T-cell (primary cell): ENCODE measurements around the gene SPECC1. TPM values are rescaled to one million over a fixed set of nuclear protein-coding genes. Genes with fewer than 3 reads are reported as not detected.
A peak's percentile ranks its signal among the peaks of the same experiment; 100 is the strongest.

Experiments used
- ATAC-seq, 4 experiments: fragments of 200-7000 bp in 3 of 4; fragments of 150-1000 bp in 1 of 4; cut with Tn5 transposase; replicated peaks in 1 of 4; 1 replicate in 3 of 4; 2 replicates in 1 of 4; pipeline ENCODE4 v1.10.0; 2021; ENCODE audit warnings: moderate library complexity in 3 of 4, mild to moderate bottlenecking in 2 of 4, moderate number of reproducible peaks in 1 of 4
- CTCF ChIA-PET, 2 donors: fragments of 300-600 bp; sonication (Branson Sonifier 250); formaldehyde crosslinking; loops; one replicate each; lab custom pipeline; 2022; ENCODE audit warnings: antibody characterized with exemption in 2 of 2; lab: Charles Lee
- POLR2A ChIA-PET, 2 donors: fragments of 300-600 bp; sonication (Branson Sonifier 250); formaldehyde crosslinking; loops; one replicate each; lab custom pipeline; 2022; ENCODE audit warnings: antibody characterized with exemption in 2 of 2; lab: Charles Lee
- DNase-seq, 35 experiments: peaks; one replicate each; pipeline versions ENCODE4 v3.0.0 to v3.0.0-alpha.2; 2013 to 2023
- H3K27ac ChIP-seq: one replicate; pipeline ENCODE4 v1.5.1; 2013; ENCODE audit warnings: low read length
- H3K27me3 ChIP-seq, 2 experiments: replicated peaks in 1 of 2; 1 replicate in 1 of 2; 2 replicates in 1 of 2; pipeline versions ENCODE4 v1.6.1 to v1.7.0; 2013; ENCODE audit warnings: low read length in 1 of 2, mixed read lengths in 1 of 2; ENCODE audit not compliant: control insufficient read depth in 2 of 2, insufficient read depth in 2 of 2; ENCODE audit errors: extremely low read depth in 1 of 2
- H3K36me3 ChIP-seq, 2 donors: 1 replicate in 1 of 2; 2 replicates in 1 of 2; pipeline versions ENCODE4 v1.6.1 to v1.7.0; 2013; ENCODE audit warnings: low read length in 1 of 2; ENCODE audit not compliant: control insufficient read depth in 2 of 2, insufficient read depth in 1 of 2; ENCODE audit errors: extremely low read depth in 1 of 2
- H3K4me1 ChIP-seq, 2 experiments: 1 replicate in 1 of 2; 2 replicates in 1 of 2; pipeline versions ENCODE4 v1.6.1 to v1.7.0; 2013; ENCODE audit warnings: low read length in 2 of 2, mixed read lengths in 1 of 2; ENCODE audit not compliant: insufficient read depth in 2 of 2, control insufficient read depth in 1 of 2; ENCODE audit errors: extremely low read depth in 1 of 2
- H3K4me3 ChIP-seq, 2 donors: 1 replicate in 1 of 2; 2 replicates in 1 of 2; pipeline versions ENCODE4 v1.5.1 to v1.7.0; 2013; ENCODE audit warnings: mild to moderate bottlenecking in 2 of 2, low read length in 1 of 2, moderate library complexity in 1 of 2; ENCODE audit not compliant: control insufficient read depth in 1 of 2; ENCODE audit errors: extremely low read depth in 1 of 2
- H3K9me3 ChIP-seq: 2 replicates; pipeline ENCODE4 v1.7.0; 2013
- H3K27ac Mint-ChIP-seq, 2 donors: one replicate each; pipeline ENCODE4 v1.8.0; 2020 to 2021; ENCODE audit warnings: mild to moderate bottlenecking in 2 of 2, mixed read lengths in 2 of 2
- H3K27me3 Mint-ChIP-seq, 2 donors: one replicate each; pipeline ENCODE4 v1.8.0; 2021 to 2022; ENCODE audit warnings: mixed read lengths in 2 of 2
- H3K36me3 Mint-ChIP-seq: one replicate; pipeline ENCODE4 v1.8.0; 2021; ENCODE audit warnings: mixed read lengths
- H3K4me1 Mint-ChIP-seq, 3 donors: one replicate each; pipeline ENCODE4 v1.8.0; 2020 to 2022; ENCODE audit warnings: mixed read lengths in 3 of 3, mild to moderate bottlenecking in 1 of 3
- H3K4me3 Mint-ChIP-seq, 3 donors: one replicate each; pipeline ENCODE4 v1.8.0; 2020 to 2022; ENCODE audit warnings: mild to moderate bottlenecking in 3 of 3, mixed read lengths in 3 of 3, moderate library complexity in 3 of 3
- H3K9me3 Mint-ChIP-seq, 3 donors: one replicate each; pipeline ENCODE4 v1.8.0; 2020 to 2022; ENCODE audit warnings: mixed read lengths in 3 of 3
- whole genome bisulfite sequencing: methylation state at CpG from one replicate; pipeline ENCODE4 v1.1.5; 2013; ENCODE audit warnings: missing lambda C conversion rate; ENCODE audit not compliant: insufficient coverage; 5-methylcytosine and 5-hydroxymethylcytosine counted together
- total RNA-seq, 35 experiments: library from RNA in 6 of 35; stranded (reverse) in 6 of 35; fragments of 120-200 nt in 1 of 35; gene quantifications; one replicate each; pipeline versions ENCODE4 v1.2.1 to v1.2.4 and lab custom pipeline; 2013 to 2026

Gene SPECC1
- total RNA-seq, 5 donors from 2014 or later (not counting 1 experiment from before 2014, with no cell fraction given): 3.9 to 12.9 (median 6.0) TPM

DNA sequence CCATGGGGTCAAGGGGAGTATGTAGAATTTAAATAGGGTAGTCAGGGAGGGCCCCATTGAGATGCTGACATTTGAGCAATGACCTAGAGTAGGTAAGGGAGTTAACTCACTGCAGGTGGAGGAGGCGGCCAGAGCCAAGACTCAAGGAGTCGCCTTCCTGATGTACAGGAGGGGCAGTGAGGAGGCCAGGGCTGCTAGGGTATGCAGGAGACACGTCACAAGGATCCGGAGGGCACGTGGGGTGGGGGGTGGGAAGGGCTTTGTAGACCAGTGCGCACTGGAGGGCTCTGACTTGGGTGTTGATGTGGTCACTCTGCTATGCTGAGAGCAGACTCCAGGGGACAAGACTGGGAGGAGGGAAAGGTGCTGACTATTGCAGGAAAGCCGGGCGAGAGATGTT is 37.5 kb downstream of the SPECC1 start:
- no peaks in the 10 kb centered on the region for H3K9me3 Mint-ChIP-seq
- peaks cover 0 to 2% of the 10 kb centered on the region in 2 donors for H3K27me3 Mint-ChIP-seq
- ChIA-PET POLR2A (no interaction called here), CTCF (no interaction called here)
- Histone ChIP-seq H3K36me3 (no peaks in the 10 kb centered on the region), H3K9me3 (no peaks in the 10 kb centered on the region), H3K27me3 (peaks cover 0 to 2% of the 10 kb centered on the region in 2 experiments), H3K4me1 (peaks cover 2 to 14% of the 10 kb centered on the region in 2 experiments), H3K4me3 (no peak overlapping the region), H3K27ac (no peak overlapping the region)
- H3K36me3 Mint-ChIP-seq: no peaks in the 10 kb centered on the region
- H3K4me3 Mint-ChIP-seq: no peak overlapping the region
- no peak for DNase-seq
- no peak overlapping the region for H3K27ac Mint-ChIP-seq
- WGBS: 93% methylated on average over 5 of the region's 8 CpGs
- ATAC-seq: no peak
- peaks cover 10 to 13% (median 13%) of the 10 kb centered on the region in 3 donors for H3K4me1 Mint-ChIP-seq

DNA sequence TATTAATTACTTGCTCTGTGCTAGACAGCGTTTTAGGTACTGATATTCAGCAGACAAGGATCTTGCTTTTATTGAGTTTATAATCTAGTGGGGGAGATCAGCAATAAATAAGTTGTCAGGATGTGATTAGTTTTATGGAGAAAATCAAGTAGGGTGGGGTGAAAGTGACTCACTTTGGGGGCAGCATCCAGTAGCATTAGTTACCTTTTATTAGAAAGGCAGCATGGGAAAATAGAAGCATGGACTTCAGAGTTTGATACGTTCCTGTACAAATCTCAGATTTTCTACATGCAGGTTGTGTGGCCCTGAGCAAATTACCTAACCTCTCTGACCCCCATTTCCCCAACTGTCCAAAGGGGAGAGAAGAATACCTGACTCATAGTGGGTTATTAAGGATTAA is 42.5 kb downstream of the SPECC1 start:
- no peak overlapping the region for H3K4me3 Mint-ChIP-seq
- H3K27ac Mint-ChIP-seq: no peak overlapping the region
- ATAC-seq: no peak
- no peak overlapping the region for H3K27ac ChIP-seq
- no CpG with 5 or more reads among the region's 2 CpGs for whole genome bisulfite sequencing
- no peak for DNase-seq
- H3K27me3 ChIP-seq: peaks cover 0 to 5% of the 10 kb centered on the region in 2 experiments
- ChIA-PET CTCF (no interaction called here), POLR2A (no interaction called here)
- no peaks in the 10 kb centered on the region for H3K4me1 Mint-ChIP-seq
- H3K9me3 ChIP-seq: no peaks in the 10 kb centered on the region
- H3K36me3 ChIP-seq: no peaks in the 10 kb centered on the region
- H3K27me3 Mint-ChIP-seq: peaks cover 0 to 5% of the 10 kb centered on the region in 2 donors
- no peak overlapping the region for H3K4me3 ChIP-seq
- no peaks in the 10 kb centered on the region for H3K4me1 ChIP-seq
- H3K36me3 Mint-ChIP-seq: peaks cover 5% of the 10 kb centered on the region
- peaks cover 0 to 6% (median 0%) of the 10 kb centered on the region in 3 donors for H3K9me3 Mint-ChIP-seq

DNA sequence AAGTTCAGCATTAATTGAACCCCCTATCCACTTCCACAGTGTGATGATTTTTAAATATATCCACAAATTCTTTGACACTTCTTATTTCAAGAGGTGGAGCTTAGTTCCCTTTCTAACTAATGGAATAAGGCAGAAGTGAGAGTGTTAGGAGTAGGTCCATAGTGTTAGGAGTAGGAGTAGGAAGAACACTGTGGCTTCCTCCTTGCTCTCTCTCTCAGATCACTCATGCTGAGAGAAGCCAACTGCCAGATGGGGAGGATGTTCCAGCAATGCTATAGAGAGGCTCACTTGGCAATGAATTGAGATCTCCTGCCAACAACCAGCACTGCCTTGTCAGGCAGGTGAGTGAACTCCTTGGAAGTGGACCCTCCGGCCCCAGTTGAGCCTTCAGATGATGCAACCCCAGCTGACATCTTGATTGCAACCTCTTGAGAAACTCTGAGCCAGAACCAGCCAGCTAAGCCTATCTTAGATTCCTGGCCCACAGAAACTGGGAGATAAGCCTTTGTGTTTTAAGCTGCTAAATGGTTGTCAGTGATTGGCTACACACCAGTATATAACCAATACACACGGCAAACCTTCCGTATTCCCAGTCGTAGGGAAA is 44.3 kb downstream of the SPECC1 start:
- no peak for DNase-seq
- Histone ChIP-seq H3K27me3 (peaks cover 0 to 4% of the 10 kb centered on the region in 2 experiments), H3K27ac (no peak overlapping the region), H3K4me1 (no peaks in the 10 kb centered on the region), H3K36me3 (no peaks in the 10 kb centered on the region), H3K4me3 (no peak overlapping the region), H3K9me3 (no peaks in the 10 kb centered on the region)
- ATAC-seq: no peak
- CTCF ChIA-PET: no interaction called here
- Mint-ChIP-seq H3K27me3 (peaks cover 0 to 3% of the 10 kb centered on the region in 2 donors), H3K4me1 (no peaks in the 10 kb centered on the region), H3K36me3 (peaks cover 5% of the 10 kb centered on the region), H3K9me3 (peaks cover 0 to 6% (median 0%) of the 10 kb centered on the region in 3 donors), H3K27ac (no peak overlapping the region), H3K4me3 (no peak overlapping the region)
- 100% methylated on average over 1 of the region's 4 CpGs for WGBS
- POLR2A ChIA-PET: no interaction called here

DNA sequence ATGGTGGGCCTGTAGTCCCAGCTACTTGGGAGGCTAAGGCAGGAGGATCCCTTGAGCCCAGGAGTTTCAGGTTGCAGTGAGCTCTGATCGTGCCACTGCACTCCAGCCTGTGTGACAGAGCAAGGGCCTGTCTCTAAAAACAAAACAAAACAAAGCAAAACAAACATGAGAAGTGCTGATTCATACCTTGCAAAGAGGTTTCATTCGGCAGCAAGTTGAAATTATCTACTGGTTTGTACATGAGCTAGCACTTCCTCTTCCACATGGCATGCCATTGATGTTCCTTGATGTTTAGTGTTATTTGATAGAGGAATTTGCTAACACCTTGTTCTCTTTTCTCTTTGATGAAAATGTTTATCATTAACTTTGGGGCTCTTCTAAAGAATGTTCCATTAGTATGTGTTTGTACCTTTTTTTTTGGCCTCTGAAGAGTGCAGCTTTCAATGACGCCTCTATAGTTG is 50.6 kb downstream of the SPECC1 start:
- WGBS: 58% methylated on average over 2 of the region's 3 CpGs
- POLR2A ChIA-PET: no interaction called here
- ATAC-seq (no peak), DNase-seq (no peak)
- Histone ChIP-seq H3K9me3 (no peaks in the 10 kb centered on the region), H3K27ac (no peak overlapping the region), H3K4me3 (no peak overlapping the region), H3K27me3 (peaks cover 0 to 2% of the 10 kb centered on the region in 2 experiments), H3K36me3 (no peaks in the 10 kb centered on the region), H3K4me1 (no peaks in the 10 kb centered on the region)
- Mint-ChIP-seq H3K4me1 (peaks cover 0 to 3% (median 0%) of the 10 kb centered on the region in 3 donors), H3K9me3 (no peaks in the 10 kb centered on the region), H3K27ac (no peak overlapping the region), H3K36me3 (no peaks in the 10 kb centered on the region), H3K4me3 (no peak overlapping the region), H3K27me3 (peaks cover 0 to 2% of the 10 kb centered on the region in 2 donors)
- CTCF ChIA-PET: no interaction called here

DNA sequence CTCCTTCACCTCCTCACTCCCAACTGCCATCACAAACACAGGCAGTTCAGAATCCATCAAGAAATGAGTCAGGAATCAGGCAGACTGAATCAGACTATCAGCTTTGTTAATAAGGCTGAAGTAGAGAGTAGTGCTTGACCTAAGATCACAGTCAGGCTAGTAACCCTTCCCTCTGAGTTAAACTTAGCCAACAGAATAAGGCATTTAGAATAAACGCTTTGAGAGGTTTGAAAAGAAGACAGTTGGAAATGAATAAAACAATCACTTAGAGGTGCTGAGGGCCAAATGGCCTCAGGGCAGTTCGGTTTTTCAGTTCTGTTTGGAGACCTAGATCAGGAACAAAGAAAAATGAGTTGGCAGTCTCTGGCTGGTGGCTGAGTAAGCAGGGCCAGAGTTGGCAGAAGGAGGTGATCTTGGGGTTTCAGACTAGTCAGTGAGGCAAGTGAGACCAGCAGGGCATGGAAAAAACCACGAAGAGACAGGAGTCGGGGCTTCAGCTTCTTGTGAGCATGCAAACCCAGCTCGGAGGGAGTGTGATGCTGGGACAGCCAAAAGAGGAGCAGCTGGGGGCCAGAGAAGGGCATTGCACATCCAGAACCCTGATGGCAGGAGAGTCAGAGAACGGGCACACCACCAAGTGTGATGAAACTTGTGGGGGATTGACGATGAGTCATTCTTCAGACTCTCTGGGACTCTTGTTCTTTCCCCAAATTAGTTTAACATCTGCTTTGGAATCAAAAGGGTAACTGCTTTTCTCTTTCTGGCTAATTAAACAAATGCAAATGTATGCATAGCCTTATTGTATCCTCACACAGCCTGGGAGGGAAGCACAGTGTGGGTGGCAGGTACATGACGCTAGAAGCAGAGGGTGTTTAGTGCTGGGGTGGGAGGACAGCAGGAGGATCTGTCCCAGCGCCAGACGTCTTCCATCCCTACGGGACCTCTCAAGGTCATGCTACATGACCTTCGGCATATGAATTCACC is 54.8 kb downstream of the SPECC1 start:
- CTCF ChIA-PET: interaction anchor here in 1 of 2 donors (0.6 to 1.1 kb wide), 2 partner anchors 71 to 78 kb away, joined by 3 to 4 read pairs; no protein-coding TSS in a partner anchor
- 57% methylated on average over 5 of the region's 12 CpGs for WGBS

DNA sequence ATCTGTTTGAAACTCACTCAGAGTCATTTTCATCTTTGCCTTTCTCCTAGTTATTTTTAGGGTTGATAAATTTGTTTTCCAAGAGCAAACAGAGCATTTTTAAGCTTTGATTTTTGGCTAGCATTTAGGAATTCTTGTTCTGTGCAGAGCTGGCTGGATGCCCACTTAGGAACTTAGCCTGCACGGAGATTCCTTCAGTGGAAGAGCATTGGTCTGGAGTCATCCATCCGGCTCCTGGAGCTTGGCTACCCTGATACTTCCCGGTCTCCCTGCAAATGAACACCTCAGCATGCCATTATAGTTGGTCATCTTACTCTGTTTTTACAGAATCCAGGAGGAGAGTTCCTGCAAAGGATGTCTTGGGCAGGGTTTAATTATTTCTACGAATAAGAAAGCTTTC is 57.1 kb downstream of the SPECC1 start:
- DNase-seq (no peak), ATAC-seq (no peak)
- peaks cover 0 to 3% (median 0%) of the 10 kb centered on the region in 3 donors for H3K4me1 Mint-ChIP-seq
- POLR2A ChIA-PET: no interaction called here
- H3K27ac Mint-ChIP-seq: no peak overlapping the region
- CTCF ChIA-PET: no interaction called here
- Histone ChIP-seq H3K9me3 (no peaks in the 10 kb centered on the region), H3K27me3 (no peaks in the 10 kb centered on the region), H3K4me3 (no peak overlapping the region), H3K27ac (no peak overlapping the region), H3K36me3 (no peaks in the 10 kb centered on the region), H3K4me1 (no peaks in the 10 kb centered on the region)
- 77% methylated on average over 2 of the region's 4 CpGs for WGBS
- H3K4me3 Mint-ChIP-seq: no peak overlapping the region
- peaks cover 0 to 2% of the 10 kb centered on the region in 2 donors for H3K27me3 Mint-ChIP-seq
- H3K36me3 Mint-ChIP-seq: no peaks in the 10 kb centered on the region
- H3K9me3 Mint-ChIP-seq: no peaks in the 10 kb centered on the region

More for the DNA sequence above, 54.8 kb downstream of the SPECC1 start:
- Histone ChIP-seq H3K36me3 (no peaks in the 10 kb centered on the region), H3K27me3 (no peaks in the 10 kb centered on the region), H3K27ac (no peak overlapping the region), H3K9me3 (no peaks in the 10 kb centered on the region), H3K4me3 (no peak overlapping the region), H3K4me1 (no peaks in the 10 kb centered on the region)
- peak in 1 of 35 experiments; percentile 6 for DNase-seq
- Mint-ChIP-seq H3K9me3 (no peaks in the 10 kb centered on the region), H3K36me3 (no peaks in the 10 kb centered on the region), H3K27ac (no peak overlapping the region), H3K4me1 (peaks cover 0 to 3% (median 0%) of the 10 kb centered on the region in 3 donors), H3K4me3 (no peak overlapping the region), H3K27me3 (peaks cover 0 to 2% of the 10 kb centered on the region in 2 donors)
- ATAC-seq: no peak
- POLR2A ChIA-PET: no interaction called here
